MCF 10A (cell line): Measurements from ENCODE around the gene SLC1A1. TPM values are rescaled to one million over a fixed set of nuclear protein-coding genes. Genes with fewer than 3 reads are reported as not detected.

Experiments used
- BruUV-seq: library from RNA; stranded (reverse); fragments of 400-500 nt; replicated peaks from 2 replicates; lab custom pipeline; 2021; lab: Mats Ljungman, UMichigan
- CTCF ChIA-PET: fragments of 300-600 bp; sonication (Branson Sonifier 250); formaldehyde crosslinking; extraction: SDS; loops from one replicate; lab custom pipeline; 2021; ENCODE audit warnings: antibody characterized with exemption, inconsistent platforms; lab: Yijun Ruan, JAX
- POLR2A ChIA-PET: fragments of 300-600, 350-650 bp; sonication (Branson Sonifier 250); formaldehyde crosslinking; extraction: SDS; loops from one replicate; lab custom pipeline; 2020; ENCODE audit warnings: antibody characterized with exemption, inconsistent platforms; lab: Yijun Ruan, JAX
- DNase-seq: peaks from one replicate; pipeline ENCODE4 v3.0.0-alpha.2; 2018; ENCODE audit not compliant: unreplicated experiment
- H3K27ac Mint-ChIP-seq: one replicate; pipeline ENCODE4 v1.8.0; 2022; ENCODE audit warnings: mild to moderate bottlenecking, low read depth, mixed read lengths; ENCODE audit not compliant: unreplicated experiment
- H3K27me3 Mint-ChIP-seq: one replicate; pipeline ENCODE4 v1.8.0; 2022; ENCODE audit warnings: mixed read lengths; ENCODE audit not compliant: insufficient read depth, unreplicated experiment
- H3K36me3 Mint-ChIP-seq: one replicate; pipeline ENCODE4 v1.8.0; 2022; ENCODE audit warnings: mild to moderate bottlenecking, moderate library complexity, mixed read lengths; ENCODE audit not compliant: insufficient read depth, unreplicated experiment
- H3K4me1 Mint-ChIP-seq: one replicate; pipeline ENCODE4 v1.8.0; 2022; ENCODE audit warnings: mixed read lengths; ENCODE audit not compliant: insufficient read depth, unreplicated experiment
- H3K4me3 Mint-ChIP-seq: one replicate; pipeline ENCODE4 v1.8.0; 2022; ENCODE audit warnings: mild to moderate bottlenecking, moderate library complexity, mixed read lengths; ENCODE audit not compliant: unreplicated experiment
- H3K9me3 Mint-ChIP-seq: one replicate; pipeline ENCODE4 v1.8.0; 2022; ENCODE audit warnings: mixed read lengths; ENCODE audit not compliant: unreplicated experiment
- CTCF ChIP-seq: fragments of 200-600 bp; IDR thresholded peaks from one replicate; pipeline ENCODE4 v1.8.0; 2022; ENCODE audit warnings: antibody characterized with exemption, mild to moderate bottlenecking; ENCODE audit not compliant: unreplicated experiment
- intact Hi-C: fragments of 100-400 bp; cut with micrococcal nuclease; formaldehyde crosslinking; loops from 2 replicates; pipeline ENCODE4 v1.14.1; 2022
- total RNA-seq: library from RNA; stranded (reverse); gene quantifications from 2 replicates; pipeline ENCODE4 v1.2.3, GENCODE V29; 2022

The SLC1A1 gene
- total RNA-seq, 1 experiment from 2014 or later, result 0.16 TPM

GRCh38 chr9:4497395-4497794 is 7.1 kb downstream of the SLC1A1 start:
- Mint-ChIP-seq H3K4me1 (no peaks in the 10 kb centered on the region), H3K36me3 (no peaks in the 10 kb centered on the region), H3K27me3 (peaks cover 12% of the 10 kb centered on the region), H3K27ac (no peak overlapping the region), H3K9me3 (no peaks in the 10 kb centered on the region), H3K4me3 (no peak overlapping the region)
- intact Hi-C loops, result no loop called here
- ChIA-PET POLR2A (no interaction called here), CTCF (no interaction called here)
- no TSS peak for BruUV-seq
- no peak for DNase-seq
- TF ChIP-seq CTCF, result no peak

GRCh38 chr9:4497855-4498254 is 7.6 kb downstream of the SLC1A1 start:
- POLR2A ChIA-PET, result no interaction called here
- no peak for DNase-seq
- H3K27ac Mint-ChIP-seq, result no peak overlapping the region
- BruUV-seq, result no TSS peak
- H3K36me3 Mint-ChIP-seq, result no peaks in the 10 kb centered on the region
- no peak overlapping the region for H3K4me3 Mint-ChIP-seq
- no peaks in the 10 kb centered on the region for H3K4me1 Mint-ChIP-seq
- H3K27me3 Mint-ChIP-seq, result peaks cover 12% of the 10 kb centered on the region
- intact Hi-C loops, result no loop called here
- CTCF ChIA-PET, result interaction anchor here (0.6 kb wide), 1 partner anchor 131 kb away, joined by 3 read pairs; no protein-coding TSS in a partner anchor
- TF ChIP-seq CTCF, result no peak
- no peaks in the 10 kb centered on the region for H3K9me3 Mint-ChIP-seq

DNA sequence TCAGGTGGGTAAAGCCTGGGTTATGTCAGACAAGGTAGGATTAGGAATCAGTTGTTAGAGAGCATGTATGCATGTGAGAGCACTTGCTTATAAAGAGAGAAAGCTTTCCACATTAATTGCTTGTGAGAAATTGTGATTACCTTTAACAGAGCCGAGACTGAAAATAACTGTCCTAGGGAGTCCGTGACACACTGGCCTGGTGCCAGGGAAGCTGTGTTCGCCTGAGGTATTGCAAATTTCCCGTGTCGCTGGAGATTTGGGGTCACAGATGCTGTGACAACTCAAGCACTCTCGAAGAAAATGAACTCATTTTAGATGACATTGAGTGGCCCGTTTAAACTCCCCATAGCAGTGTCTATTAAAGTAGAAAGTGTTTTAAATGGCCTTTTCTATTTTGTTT is 9.6 kb downstream of the SLC1A1 start:
- intact Hi-C loops, result no loop called here
- ChIA-PET POLR2A (no interaction called here), CTCF (interaction anchor here (0.5 kb wide), 1 partner anchor 124 kb away, joined by 4 read pairs; no protein-coding TSS in a partner anchor)
- Mint-ChIP-seq H3K27ac (no peak overlapping the region), H3K4me1 (no peaks in the 10 kb centered on the region), H3K9me3 (no peaks in the 10 kb centered on the region), H3K36me3 (no peaks in the 10 kb centered on the region), H3K27me3 (peaks cover 20% of the 10 kb centered on the region), H3K4me3 (no peak overlapping the region)
- DNase-seq, result no peak
- TF ChIP-seq CTCF, result no peak
- no TSS peak for BruUV-seq

DNA sequence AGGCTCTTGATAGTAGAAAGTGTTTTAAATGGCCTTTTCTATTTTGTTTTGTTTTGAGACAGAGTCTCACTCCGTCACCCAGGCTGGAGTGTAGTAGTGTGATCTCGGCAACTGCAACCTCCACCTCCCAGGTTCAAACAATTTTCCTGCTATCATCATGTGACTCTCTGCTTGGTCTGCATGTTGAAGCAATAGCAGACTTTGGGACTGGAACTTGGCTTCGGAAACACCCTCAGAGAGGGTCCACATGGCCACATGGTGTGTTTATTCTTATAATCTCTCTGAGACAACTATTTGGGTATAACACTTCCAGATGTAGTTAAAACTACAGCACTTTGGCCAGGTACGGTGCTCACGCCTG is 10.9 kb downstream of the SLC1A1 start:
- intact Hi-C loops, result no loop called here
- TF ChIP-seq CTCF, result no peak
- ChIA-PET CTCF (no interaction called here), POLR2A (no interaction called here)
- no peak overlapping the region for H3K27ac Mint-ChIP-seq
- no peak for DNase-seq
- H3K27me3 Mint-ChIP-seq, result peaks cover 8% of the 10 kb centered on the region
- H3K9me3 Mint-ChIP-seq, result no peaks in the 10 kb centered on the region
- no peaks in the 10 kb centered on the region for H3K4me1 Mint-ChIP-seq
- H3K4me3 Mint-ChIP-seq, result no peak overlapping the region
- BruUV-seq, result no TSS peak
- H3K36me3 Mint-ChIP-seq, result no peaks in the 10 kb centered on the region
